ENCODE results near the gene OR6K2. TPM values are rescaled to one million over a fixed set of nuclear protein-coding genes. Genes with fewer than 3 reads are reported as not detected.
"Not testable (repeated sequence)": the region's sequence is repeated elsewhere in the genome, so short reads cannot be mapped to it uniquely, and the experiment has no call there.

Gene OR6K2
- total RNA-seq, 1 donor from 2014 or later, result not detected

- intact Hi-C loops (cut with DNase I); DNase-seq; ATAC-seq (ENCODE audit: poor library complexity): not testable (repeated sequence)
Measured at GRCh38 chr1:158688343-158688742, 12.1 kb downstream of the OR6K2 start.

GRCh38 chr1:158687037-158687436 is 13.4 kb downstream of the OR6K2 start:
- DNase-seq (no peak), ATAC-seq (ENCODE audit: poor library complexity) (no peak)
- intact Hi-C loops (cut with DNase I), result no loop called here

DNA sequence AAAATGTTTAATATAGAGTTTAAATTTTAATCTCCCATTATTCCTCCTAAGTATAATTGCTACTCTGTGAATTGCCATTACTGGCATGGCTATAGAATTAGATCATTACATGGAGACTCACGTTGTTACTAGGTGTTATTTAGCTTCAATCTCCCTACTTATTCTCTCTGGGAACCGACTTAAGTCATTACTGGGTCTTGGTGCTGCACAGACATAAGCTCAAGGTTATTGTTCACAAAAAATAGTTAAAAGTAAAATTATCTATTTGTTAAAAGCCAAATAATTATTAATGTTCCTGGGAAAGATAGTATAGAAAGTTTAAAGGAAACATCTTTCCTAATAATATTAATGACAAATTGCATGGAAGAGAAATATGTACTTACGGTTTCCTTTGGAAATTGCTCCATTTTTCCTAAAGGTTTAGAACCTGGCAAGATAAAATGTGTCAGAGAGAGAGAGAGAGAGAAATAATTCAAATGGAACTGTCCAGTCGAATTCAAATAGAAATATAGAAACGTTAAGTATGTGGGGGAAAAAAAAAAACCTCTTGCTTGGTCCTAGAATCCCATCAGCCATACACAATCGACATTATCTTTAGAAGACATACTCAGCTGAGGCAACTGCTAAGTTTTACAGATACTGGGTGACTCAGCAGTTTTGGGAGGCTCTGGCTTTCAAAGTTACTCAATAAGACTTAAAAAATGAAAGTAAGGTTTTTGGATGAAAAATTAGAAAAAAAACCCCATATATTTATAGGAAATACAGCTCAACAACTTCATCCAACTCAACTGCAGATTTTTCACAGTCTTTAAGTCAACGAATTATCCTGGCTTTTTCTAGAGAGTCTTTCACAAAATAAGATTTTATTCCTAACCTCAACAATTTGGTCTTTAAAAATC is 14.1 kb downstream of the OR6K2 start, which contains the start of gene SPTA1:
TSS of gene SPTA1 (minus strand) at position 605 of the 899 bp plus-strand sequence. CDS start at position 407, 198 bp downstream.
- ATAC-seq (ENCODE audit: poor library complexity) (no peak), DNase-seq (no peak)
- intact Hi-C loops (cut with DNase I), result no loop called here

- ATAC-seq (ENCODE audit: poor library complexity) (no peak), DNase-seq (no peak)
- intact Hi-C loops (cut with DNase I), result no loop called here
Measured at GRCh38 chr1:158685085-158685484, 15.4 kb downstream of the OR6K2 start.

DNA sequence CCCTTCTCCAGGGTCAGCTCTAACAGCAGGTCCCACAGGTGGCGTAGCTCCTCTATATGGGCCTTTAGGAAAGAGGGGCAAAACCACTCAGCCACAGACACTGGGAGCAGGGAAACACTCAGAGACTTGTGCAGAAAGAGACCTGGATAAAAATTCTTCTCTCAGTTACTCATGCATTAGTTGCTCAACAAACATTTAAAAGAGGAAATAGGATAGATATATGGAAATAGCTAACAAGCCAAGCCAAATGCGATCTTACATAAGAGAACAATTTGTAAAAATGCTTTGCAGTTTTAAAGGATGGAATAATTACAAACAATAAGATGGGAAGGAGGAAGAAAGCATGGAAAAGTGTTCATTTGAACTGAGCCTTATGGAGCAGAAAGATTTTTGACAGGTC is 18.8 kb downstream of the OR6K2 start:
- intact Hi-C loops (cut with DNase I), result no loop called here
- no peak for DNase-seq
- no peak for ATAC-seq (ENCODE audit: poor library complexity)

- ATAC-seq (ENCODE audit: poor library complexity) (no peak), DNase-seq (no peak)
- intact Hi-C loops (cut with DNase I), result no loop called here
Measured at GRCh38 chr1:158679289-158679688, 21.2 kb downstream of the OR6K2 start.

DNA sequence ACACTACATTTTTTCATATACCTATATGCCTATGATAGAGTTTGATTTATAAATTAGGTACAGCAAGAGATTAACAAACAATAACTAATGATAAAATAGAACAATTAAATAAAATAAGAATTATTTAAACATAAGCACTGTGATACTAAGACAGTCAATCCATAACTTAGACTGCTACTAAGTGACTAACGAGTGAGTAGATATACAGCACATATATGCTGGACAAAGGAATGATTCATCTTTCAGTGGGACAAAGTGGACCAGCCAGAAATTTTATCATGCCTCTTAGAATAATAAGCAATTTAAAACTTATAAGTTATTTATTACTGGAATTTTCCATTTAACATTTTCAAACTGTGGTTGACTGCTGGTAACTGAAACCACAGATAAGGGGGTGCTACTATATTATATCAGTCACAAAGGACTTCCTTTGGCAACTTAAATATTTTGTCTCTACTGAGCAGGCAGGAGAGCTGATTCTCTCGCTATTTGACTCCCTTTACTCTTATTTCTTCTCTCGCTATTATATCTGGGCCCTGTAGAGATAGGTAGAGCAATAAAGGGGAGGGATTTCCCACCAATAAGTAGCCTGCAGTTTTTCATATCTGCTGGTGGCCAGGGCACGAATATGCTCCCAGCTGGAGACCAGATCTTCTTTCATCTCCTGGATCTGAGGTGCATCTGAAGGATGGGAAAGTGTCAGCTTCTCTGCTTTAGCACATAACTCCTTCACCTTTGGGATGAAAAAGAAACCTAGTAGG is 24.7 kb downstream of the OR6K2 start:
- intact Hi-C loops (cut with DNase I), result no loop called here
- ATAC-seq (ENCODE audit: poor library complexity) (no peak), DNase-seq (no peak)

GRCh38 chr1:158674302-158674701 is 26.1 kb downstream of the OR6K2 start:
- DNase-seq (no peak), ATAC-seq (ENCODE audit: poor library complexity) (no peak)
- intact Hi-C loops (cut with DNase I), result no loop called here

- DNase-seq (no peak), ATAC-seq (ENCODE audit: poor library complexity) (no peak)
- intact Hi-C loops (cut with DNase I), result no loop called here
Measured at GRCh38 chr1:158666037-158666436, 34.4 kb downstream of the OR6K2 start.

DNA sequence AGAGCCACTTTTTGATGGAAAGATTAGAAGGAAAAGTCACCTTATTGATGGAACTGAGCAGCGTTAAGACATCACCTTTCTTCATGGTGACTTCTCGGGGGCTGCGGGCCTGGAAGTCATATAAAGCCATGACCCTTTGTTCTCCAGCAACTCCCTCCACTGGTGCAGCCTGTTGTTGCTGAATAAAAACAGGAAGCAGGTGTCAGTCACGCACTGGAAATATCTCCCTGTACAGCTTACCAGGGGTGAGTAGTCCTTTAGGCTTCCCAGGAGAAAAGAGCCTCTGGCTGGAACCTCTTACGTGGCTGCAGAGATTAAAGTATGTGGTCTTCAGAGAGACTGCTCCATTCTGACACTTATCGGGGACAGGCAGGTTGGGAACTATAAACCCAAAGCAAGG is 45.9 kb downstream of the OR6K2 start:
- no peak for ATAC-seq (ENCODE audit: poor library complexity)
- DNase-seq, result no peak
- intact Hi-C loops (cut with DNase I), result no loop called here

DNA sequence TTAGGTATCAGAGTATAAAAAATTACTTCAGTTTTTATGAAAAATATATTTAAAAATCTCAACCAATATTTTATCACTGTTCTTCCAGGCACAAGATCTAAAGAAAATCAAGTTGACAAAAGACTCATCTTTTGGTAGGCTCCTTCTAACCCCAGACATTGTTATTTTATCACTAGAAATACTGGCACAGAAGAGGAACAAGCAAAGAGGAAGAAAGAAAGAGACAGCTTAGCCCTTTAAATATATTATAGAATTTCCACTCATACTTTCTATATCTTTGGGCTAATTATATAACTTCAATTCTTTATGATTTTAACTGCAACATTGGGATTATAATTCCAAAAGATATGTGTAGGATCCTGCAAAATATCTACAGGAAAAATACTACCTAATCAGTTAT is 46.4 kb downstream of the OR6K2 start:
- intact Hi-C loops (cut with DNase I), result no loop called here
- ATAC-seq (ENCODE audit: poor library complexity) (no peak), DNase-seq (no peak)

DNA sequence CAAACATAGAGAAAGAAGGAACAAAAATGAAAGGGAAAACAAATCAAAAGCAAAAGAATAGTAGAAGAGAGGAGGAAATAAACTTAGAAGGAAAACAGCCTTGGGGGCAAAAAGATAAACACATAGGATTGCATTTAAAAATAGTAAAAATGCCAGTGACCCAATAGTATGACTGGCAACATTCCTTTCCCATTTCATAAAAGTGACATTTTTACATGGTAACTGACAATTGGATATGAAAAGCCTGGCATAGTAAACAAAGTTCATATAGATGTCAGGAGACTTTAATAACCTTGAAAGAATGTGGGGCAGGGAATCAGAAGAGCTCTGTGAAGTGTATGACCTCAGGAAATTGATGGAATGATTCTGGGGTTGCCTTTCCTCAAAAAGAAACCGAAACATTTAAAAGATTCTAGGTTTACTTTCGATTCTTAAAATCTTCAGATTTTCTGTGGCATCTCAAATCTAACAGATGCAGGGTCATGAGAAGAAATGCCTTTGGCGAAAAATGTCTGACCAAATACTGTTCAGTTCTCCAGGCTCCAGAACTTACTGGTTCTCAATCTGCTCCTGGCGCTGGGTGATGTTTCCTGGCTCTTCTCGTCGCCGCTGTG is 47.6 kb downstream of the OR6K2 start:
- no peak for DNase-seq
- ATAC-seq (ENCODE audit: poor library complexity), result no peak
- intact Hi-C loops (cut with DNase I), result no loop called here

Other genes starting within 250 kb of the OR6K2 start
- gene OR10K1, start 238.8 kb downstream of the OR6K2 start, total RNA-seq, result not detected
- gene OR10R2, start 228.4 kb downstream of the OR6K2 start, total RNA-seq, result not detected
- gene OR6Y1, start 146.2 kb downstream of the OR6K2 start, total RNA-seq, result not detected
- not detected for gene OR6P1, start 130.1 kb downstream of the OR6K2 start, total RNA-seq
- gene OR10X1, start 120.8 kb downstream of the OR6K2 start, total RNA-seq, result not detected
- not detected for gene OR10Z1, start 95.4 kb downstream of the OR6K2 start, total RNA-seq
- gene SPTA1, start 13.9 kb downstream of the OR6K2 start, total RNA-seq, result not detected
- gene OR6K3, start 20.1 kb upstream of the OR6K2 start, total RNA-seq, result not detected
- gene OR6K6, start 54.1 kb upstream of the OR6K2 start, total RNA-seq, result not detected
- gene OR6N1, start 71.5 kb upstream of the OR6K2 start, total RNA-seq, result not detected
- not detected for gene OR6N2, start 80.6 kb upstream of the OR6K2 start, total RNA-seq
- 2.9 TPM for gene MNDA, start 130.7 kb upstream of the OR6K2 start, total RNA-seq
- gene PYHIN1, start 230.9 kb upstream of the OR6K2 start, total RNA-seq, result 0.22 TPM

All from Right ventricle myocardium superior (tissue), 1 donor.